Effector memory CD8-positive, alpha-beta T cell (primary cell): ENCODE measurements around the gene SCN5A.

Source experiments
- ATAC-seq: fragments of 150-1000 bp; cut with Tn5 transposase; replicated peaks from 2 replicates; pipeline ENCODE4 v1.10.0; 2021; ENCODE audit warnings: mild to moderate bottlenecking, moderate library complexity
- DNase-seq, 3 experiments: peaks; one replicate each; pipeline ENCODE4 v3.0.0; 2021
- H3K27ac Mint-ChIP-seq, 2 donors: one replicate each; pipeline ENCODE4 v1.8.0; 2022; ENCODE audit warnings: mild to moderate bottlenecking in 2 of 2, mixed read lengths in 2 of 2, moderate library complexity in 2 of 2
- H3K27me3 Mint-ChIP-seq, 2 donors: one replicate each; pipeline ENCODE4 v1.8.0; 2022; ENCODE audit warnings: mixed read lengths in 2 of 2
- H3K36me3 Mint-ChIP-seq: one replicate; pipeline ENCODE4 v1.8.0; 2022; ENCODE audit warnings: mild to moderate bottlenecking, moderate library complexity, mixed read lengths; ENCODE audit not compliant: insufficient read depth
- H3K4me1 Mint-ChIP-seq, 2 donors: one replicate each; pipeline ENCODE4 v1.8.0; 2022; ENCODE audit warnings: low read depth in 2 of 2, mixed read lengths in 2 of 2
- H3K4me3 Mint-ChIP-seq, 2 donors: one replicate each; pipeline ENCODE4 v1.8.0; 2022; ENCODE audit warnings: mild to moderate bottlenecking in 2 of 2, mixed read lengths in 2 of 2, moderate library complexity in 2 of 2
- H3K9me3 Mint-ChIP-seq, 2 donors: one replicate each; pipeline ENCODE4 v1.8.0; 2022; ENCODE audit warnings: mixed read lengths in 2 of 2

The SCN5A gene

GRCh38 chr3:38653685-38654537 is 4.4 kb upstream of the SCN5A start:
- DNase-seq (no peak), ATAC-seq (no peak)
- Mint-ChIP-seq H3K9me3 (no peaks in the 10 kb centered on the region), H3K36me3 (no peaks in the 10 kb centered on the region), H3K27me3 (peaks cover 35 to 58% of the 10 kb centered on the region in 2 donors), H3K27ac (no peak overlapping the region), H3K4me3 (no peak overlapping the region), H3K4me1 (peaks cover 0 to 4% of the 10 kb centered on the region in 2 donors)

DNA sequence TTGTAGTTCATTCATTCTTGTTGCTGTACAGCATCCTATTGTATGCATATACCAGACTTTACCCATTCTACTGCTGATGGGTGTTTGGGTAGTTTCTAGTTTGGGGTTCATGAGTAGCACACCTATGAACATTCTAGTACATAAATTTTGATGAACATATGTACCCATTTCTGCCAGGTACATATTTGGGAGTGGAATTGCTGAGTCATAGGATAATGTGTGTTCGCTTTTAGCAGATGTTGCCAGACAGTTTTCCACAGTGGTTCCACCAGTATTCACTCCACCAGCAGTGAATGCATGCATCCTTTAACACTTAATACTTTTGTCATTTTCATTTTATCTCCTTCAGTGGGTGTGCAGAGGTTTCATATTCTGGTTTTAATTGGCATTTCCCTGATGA is 3.4 kb upstream of the SCN5A start:
- H3K4me1 Mint-ChIP-seq = peaks cover 0 to 9% of the 10 kb centered on the region in 2 donors
- H3K36me3 Mint-ChIP-seq = no peaks in the 10 kb centered on the region
- H3K27ac Mint-ChIP-seq = no peak overlapping the region
- ATAC-seq = no peak
- no peak for DNase-seq
- H3K9me3 Mint-ChIP-seq = no peaks in the 10 kb centered on the region
- no peak overlapping the region for H3K4me3 Mint-ChIP-seq
- peaks cover 35 to 48% of the 10 kb centered on the region in 2 donors for H3K27me3 Mint-ChIP-seq

DNA sequence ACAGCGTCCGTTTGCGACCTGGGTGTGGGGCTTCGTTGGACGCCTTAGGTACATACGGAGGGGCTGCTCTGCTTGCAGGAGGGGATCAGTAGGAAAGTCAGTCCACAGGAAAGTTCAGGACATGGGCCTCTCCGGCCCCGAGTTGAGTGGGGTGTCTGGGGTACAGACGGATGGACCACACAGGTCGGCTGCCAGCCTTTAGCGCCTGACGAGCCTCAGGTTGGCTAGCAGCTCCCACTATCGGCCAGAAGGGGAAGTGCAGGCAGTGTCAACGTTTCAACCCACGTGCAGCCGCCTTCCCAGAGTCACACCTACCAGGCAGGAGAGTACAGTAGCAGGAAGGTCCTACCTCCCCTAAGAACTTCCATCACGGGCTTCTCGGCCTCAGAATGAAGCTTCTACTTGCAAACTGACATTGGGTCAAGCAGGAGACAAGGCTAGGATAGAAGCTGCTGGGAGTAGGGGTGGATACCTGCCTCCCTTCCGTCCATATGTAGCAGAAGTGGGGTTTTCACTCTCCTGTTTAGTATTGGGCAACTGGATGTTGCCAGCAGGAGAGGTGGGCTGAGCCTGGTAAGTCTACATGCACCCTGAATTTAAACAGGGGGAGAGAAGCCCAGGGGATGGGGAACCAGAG is 1.8 kb upstream of the SCN5A start:
- ATAC-seq = peak; percentile 70
- peak; percentile 51 to 58 (median 53) for DNase-seq
- Mint-ChIP-seq H3K4me1 (peaks cover 0 to 9% of the 10 kb centered on the region in 2 donors), H3K27ac (no peak overlapping the region), H3K9me3 (no peaks in the 10 kb centered on the region), H3K27me3 (peaks cover 23 to 34% of the 10 kb centered on the region in 2 donors), H3K36me3 (no peaks in the 10 kb centered on the region), H3K4me3 (no peak overlapping the region)

DNA sequence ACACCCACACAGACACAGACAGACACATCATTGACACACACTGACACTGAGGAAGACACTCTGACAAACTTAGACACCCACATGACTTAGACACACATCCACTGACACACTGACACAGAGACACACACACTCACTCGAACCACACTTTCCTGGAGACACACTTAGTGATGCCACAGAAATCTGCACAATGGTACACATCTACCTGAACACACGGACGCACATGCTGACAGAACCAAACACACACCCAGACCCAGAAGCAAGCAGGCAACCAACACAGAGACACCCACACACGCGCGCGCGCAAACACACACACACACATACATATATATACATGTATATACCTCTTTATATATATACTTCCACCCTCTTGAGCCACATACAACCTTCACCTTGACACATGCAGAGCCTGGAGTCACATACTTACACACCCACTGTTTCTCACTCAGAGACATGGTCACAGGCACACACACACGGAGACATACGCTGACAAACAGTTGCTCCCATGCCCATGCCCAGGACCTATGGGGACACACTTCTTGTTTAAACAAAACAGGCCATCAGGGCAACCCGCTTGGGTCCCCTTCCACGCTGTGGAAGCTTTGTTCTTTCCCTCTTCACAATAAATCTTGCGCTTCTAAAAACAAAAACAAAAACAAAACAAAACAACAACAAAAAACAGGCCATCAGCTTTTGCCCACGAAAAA is 913 bp upstream of the SCN5A start:
- DNase-seq (no peak), ATAC-seq (no peak)
- Mint-ChIP-seq H3K4me1 (peaks cover 0 to 5% of the 10 kb centered on the region in 2 donors), H3K27ac (no peak overlapping the region), H3K36me3 (no peaks in the 10 kb centered on the region), H3K27me3 (peaks cover 18 to 25% of the 10 kb centered on the region in 2 donors), H3K9me3 (no peaks in the 10 kb centered on the region), H3K4me3 (no peak overlapping the region)

DNA sequence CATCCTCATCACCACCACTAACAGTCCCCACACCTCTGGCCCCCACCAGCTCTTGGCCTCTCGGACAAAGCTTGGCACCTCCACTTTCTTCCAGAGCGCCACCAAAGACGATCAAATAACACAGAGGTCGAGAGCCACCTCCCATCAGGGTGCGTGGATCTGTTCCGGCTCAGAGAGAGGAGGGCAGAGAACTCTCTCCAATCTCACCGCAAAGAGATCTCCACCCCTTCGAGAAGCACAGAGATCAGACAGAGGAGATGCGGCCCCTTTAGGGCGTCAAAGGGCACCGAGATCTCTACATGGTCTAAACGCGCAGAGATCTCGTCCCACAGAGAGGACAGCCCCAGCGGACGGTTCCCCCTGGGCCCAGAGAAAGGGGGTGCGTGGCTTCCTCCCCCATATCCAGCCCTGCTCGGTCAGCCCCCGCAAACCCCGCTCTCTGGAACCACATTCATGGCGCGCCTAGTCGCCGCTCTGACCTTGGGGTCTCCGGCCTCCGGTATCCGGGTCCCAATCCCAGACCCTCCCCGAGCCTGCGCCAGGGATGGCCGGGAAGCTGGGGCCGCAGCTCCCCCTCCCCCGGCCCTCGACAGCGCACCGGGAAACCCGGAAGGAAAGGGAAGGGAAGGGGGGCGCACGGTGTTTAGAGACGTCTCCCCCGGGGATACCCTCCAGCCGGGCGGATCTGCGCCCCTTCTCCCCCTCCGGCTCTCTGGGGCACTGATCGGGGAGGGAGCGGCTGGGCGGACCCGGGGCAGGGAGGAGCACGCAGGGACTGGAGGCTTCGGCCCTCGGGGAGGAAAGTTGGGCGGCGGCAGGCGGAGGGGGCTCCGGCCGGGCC is 608 bp downstream of the SCN5A start:
- H3K9me3 Mint-ChIP-seq = no peaks in the 10 kb centered on the region
- H3K27me3 Mint-ChIP-seq = peaks cover 18 to 20% of the 10 kb centered on the region in 2 donors
- DNase-seq (no peak), ATAC-seq (no peak)
- H3K4me1 Mint-ChIP-seq = peaks cover 0 to 5% of the 10 kb centered on the region in 2 donors
- no peaks in the 10 kb centered on the region for H3K36me3 Mint-ChIP-seq
- H3K27ac Mint-ChIP-seq = no peak overlapping the region
- H3K4me3 Mint-ChIP-seq = peak overlapping the region in 1 of 2 donors; percentile 66

- H3K4me3 Mint-ChIP-seq = peak overlapping the region in 1 of 2 donors; percentile 66
- DNase-seq = no peak
Observed at GRCh38 chr3:38648024-38648658, 1.3 kb downstream of the SCN5A start.

GRCh38 chr3:38647217-38647970 is 2.1 kb downstream of the SCN5A start:
- H3K36me3 Mint-ChIP-seq = no peaks in the 10 kb centered on the region
- H3K9me3 Mint-ChIP-seq = no peaks in the 10 kb centered on the region
- no peak overlapping the region for H3K27ac Mint-ChIP-seq

More at GRCh38 chr3:38648024-38648658, 1.3 kb downstream of the SCN5A start:
- no peaks in the 10 kb centered on the region for H3K36me3 Mint-ChIP-seq
- ATAC-seq = no peak
- no peak overlapping the region for H3K27ac Mint-ChIP-seq
- no peaks in the 10 kb centered on the region for H3K9me3 Mint-ChIP-seq
- peaks cover 13 to 18% of the 10 kb centered on the region in 2 donors for H3K27me3 Mint-ChIP-seq
- peaks cover 0 to 5% of the 10 kb centered on the region in 2 donors for H3K4me1 Mint-ChIP-seq

DNA sequence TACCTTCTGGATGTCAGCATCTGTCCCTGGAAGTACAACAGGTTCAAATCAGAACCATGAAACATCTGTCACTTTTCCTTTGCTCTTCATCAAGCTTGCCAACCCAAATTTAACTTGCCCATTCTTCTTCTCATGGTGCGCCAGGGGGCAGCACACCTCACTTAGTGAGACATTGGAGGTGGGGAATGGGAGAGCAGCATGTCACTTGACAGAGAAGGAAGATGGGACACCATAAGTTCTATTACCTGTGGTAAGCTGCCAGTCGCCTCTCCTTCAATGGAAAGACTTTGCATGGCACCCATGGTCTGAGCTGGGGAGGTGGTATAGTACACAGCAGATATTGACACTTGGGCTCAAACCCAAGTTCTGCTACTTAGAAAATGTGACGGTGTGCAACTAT is 2.9 kb downstream of the SCN5A start:
- Mint-ChIP-seq H3K27me3 (peaks cover 10 to 12% of the 10 kb centered on the region in 2 donors), H3K4me1 (peaks cover 0 to 5% of the 10 kb centered on the region in 2 donors), H3K9me3 (no peaks in the 10 kb centered on the region), H3K4me3 (no peak overlapping the region), H3K27ac (no peak overlapping the region), H3K36me3 (no peaks in the 10 kb centered on the region)
- DNase-seq (no peak), ATAC-seq (no peak)

More at GRCh38 chr3:38647217-38647970, 2.1 kb downstream of the SCN5A start:
- Mint-ChIP-seq H3K4me1 (peaks cover 0 to 5% of the 10 kb centered on the region in 2 donors), H3K4me3 (no peak overlapping the region), H3K27me3 (peaks cover 11 to 15% of the 10 kb centered on the region in 2 donors)
- ATAC-seq (no peak), DNase-seq (no peak)

DNA sequence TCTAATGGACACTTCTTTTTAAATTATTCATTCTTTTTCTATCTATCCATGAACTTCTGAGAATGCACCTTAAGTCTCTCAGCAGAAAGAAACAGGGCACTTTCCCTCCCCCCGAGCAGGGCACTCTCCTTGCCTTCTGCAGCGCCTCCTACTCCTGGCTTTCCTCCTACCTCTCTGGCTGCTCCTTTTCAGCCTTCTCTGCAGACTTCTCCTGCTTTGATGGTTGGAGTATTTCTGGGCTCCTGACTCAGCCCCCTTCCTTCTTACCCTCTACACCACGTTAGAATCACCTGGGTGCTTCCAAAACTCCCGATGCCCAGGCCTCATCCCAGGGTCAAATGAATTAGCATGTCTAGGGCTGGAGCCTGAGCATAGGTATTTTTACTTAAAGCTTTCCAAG is 3.4 kb downstream of the SCN5A start:
- DNase-seq = no peak
- peaks cover 10 to 12% of the 10 kb centered on the region in 2 donors for H3K27me3 Mint-ChIP-seq
- no peak for ATAC-seq
- H3K4me1 Mint-ChIP-seq = peaks cover 0 to 5% of the 10 kb centered on the region in 2 donors
- H3K27ac Mint-ChIP-seq = no peak overlapping the region
- H3K36me3 Mint-ChIP-seq = no peaks in the 10 kb centered on the region
- no peak overlapping the region for H3K4me3 Mint-ChIP-seq
- H3K9me3 Mint-ChIP-seq = no peaks in the 10 kb centered on the region

DNA sequence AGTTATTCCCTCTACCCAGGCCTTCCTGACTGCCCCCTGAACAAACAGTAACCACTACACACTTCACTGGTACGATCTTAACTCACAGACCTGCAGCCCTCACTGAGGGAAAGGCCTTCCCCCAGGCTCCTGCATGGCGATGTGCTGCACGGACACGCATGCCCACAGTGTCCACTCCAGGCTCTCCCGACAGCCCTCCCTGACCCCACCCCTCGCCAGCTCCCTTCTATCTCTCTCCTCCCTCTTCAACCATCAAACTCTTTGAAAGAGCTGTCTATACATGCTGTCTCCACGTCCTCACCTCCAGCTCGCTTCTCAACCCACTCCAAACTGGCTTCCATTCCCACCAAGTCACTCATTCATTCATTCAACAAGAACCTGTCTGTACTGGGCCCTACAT is 3.9 kb downstream of the SCN5A start:
- DNase-seq = no peak
- peaks cover 0 to 5% of the 10 kb centered on the region in 2 donors for H3K4me1 Mint-ChIP-seq
- H3K9me3 Mint-ChIP-seq = no peaks in the 10 kb centered on the region
- H3K36me3 Mint-ChIP-seq = no peaks in the 10 kb centered on the region
- no peak overlapping the region for H3K4me3 Mint-ChIP-seq
- H3K27me3 Mint-ChIP-seq = peaks cover 10 to 12% of the 10 kb centered on the region in 2 donors
- H3K27ac Mint-ChIP-seq = no peak overlapping the region
- no peak for ATAC-seq

DNA sequence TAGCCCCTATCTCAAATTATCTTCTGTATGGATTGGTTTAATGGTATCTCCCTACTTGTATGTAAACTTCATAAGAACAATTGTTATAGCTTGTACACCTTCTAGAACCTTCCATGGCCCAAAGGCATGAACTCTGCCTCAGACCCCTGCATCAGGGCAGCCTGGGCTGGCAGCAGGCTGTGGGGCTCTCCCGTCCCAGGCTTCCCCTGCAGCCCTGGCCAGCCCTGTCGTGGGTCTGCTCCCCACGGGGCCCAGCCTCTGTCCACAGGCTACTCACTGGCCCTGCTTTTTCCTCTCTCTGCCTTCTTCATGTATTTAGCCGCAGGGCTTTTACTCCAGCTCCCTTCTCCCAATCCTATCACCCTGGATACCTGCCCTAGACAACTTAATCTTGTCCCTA is 4.4 kb downstream of the SCN5A start:
- no peak for ATAC-seq
- Mint-ChIP-seq H3K4me1 (peaks cover 0 to 5% of the 10 kb centered on the region in 2 donors), H3K27me3 (peaks cover 10 to 12% of the 10 kb centered on the region in 2 donors), H3K9me3 (no peaks in the 10 kb centered on the region), H3K27ac (no peak overlapping the region), H3K4me3 (no peak overlapping the region), H3K36me3 (no peaks in the 10 kb centered on the region)
- no peak for DNase-seq

- ATAC-seq = no peak
- Mint-ChIP-seq H3K36me3 (no peaks in the 10 kb centered on the region), H3K9me3 (no peaks in the 10 kb centered on the region), H3K27ac (no peak overlapping the region), H3K27me3 (peaks cover 10 to 12% of the 10 kb centered on the region in 2 donors), H3K4me1 (peaks cover 0 to 5% of the 10 kb centered on the region in 2 donors), H3K4me3 (no peak overlapping the region)
- DNase-seq = no peak
Observed at GRCh38 chr3:38644662-38645053, 4.8 kb downstream of the SCN5A start.
